KOPT-K1 (cell line): Measurements from ENCODE around the gene SULT2B1.

Source experiments
- H3K27ac ChIP-seq: fragments of 200-600 bp; sonication (generic); 2 replicates; pipeline ENCODE4 v1.5.1; 2016; ENCODE audit warnings: antibody characterized with exemption, mild to moderate bottlenecking, low read depth, low read length; ENCODE audit not compliant: poor library complexity, severe bottlenecking
- H3K36me3 ChIP-seq: fragments of 200-600 bp; sonication (generic); 2 replicates; pipeline ENCODE4 v1.5.1; 2017; ENCODE audit warnings: antibody characterized with exemption, mild to moderate bottlenecking, low read length, moderate library complexity; ENCODE audit not compliant: insufficient read depth
- H3K9me3 ChIP-seq: fragments of 200-600 bp; sonication (generic); 2 replicates; pipeline ENCODE4 v1.5.1; 2017; ENCODE audit warnings: antibody characterized with exemption, low read length, mild to moderate bottlenecking; ENCODE audit not compliant: insufficient read depth, poor library complexity, severe bottlenecking

Gene SULT2B1

GRCh38 chr19:48551437-48552302 lies at the start of gene SULT2B1:
Gene SULT2B1 (plus strand): TSS chr19:48552172. CDS start chr19:48552253, 81 bp downstream.
- H3K27ac ChIP-seq = no peak within 1 kb of the TSS
- no peaks in the 10 kb centered on the region for H3K36me3 ChIP-seq
- no peaks in the 10 kb centered on the region for H3K9me3 ChIP-seq

- Histone ChIP-seq H3K9me3 (no peaks in the 10 kb centered on the region), H3K27ac (no peak overlapping the region), H3K36me3 (no peaks in the 10 kb centered on the region)
Observed at GRCh38 chr19:48502350-48503018, 49.5 kb upstream of the SULT2B1 start.

GRCh38 chr19:48506138-48506733 lies 45.7 kb upstream of the SULT2B1 start:
- Histone ChIP-seq H3K36me3 (no peaks in the 10 kb centered on the region), H3K27ac (no peak overlapping the region), H3K9me3 (no peaks in the 10 kb centered on the region)

GRCh38 chr19:48507911-48508439 lies 44.0 kb upstream of the SULT2B1 start:
- no peaks in the 10 kb centered on the region for H3K9me3 ChIP-seq
- H3K27ac ChIP-seq = no peak overlapping the region
- H3K36me3 ChIP-seq = no peaks in the 10 kb centered on the region

GRCh38 chr19:48508729-48509411 lies 43.1 kb upstream of the SULT2B1 start:
- no peak overlapping the region for H3K27ac ChIP-seq
- H3K9me3 ChIP-seq = no peaks in the 10 kb centered on the region
- H3K36me3 ChIP-seq = no peaks in the 10 kb centered on the region

GRCh38 chr19:48509467-48510194 lies 42.3 kb upstream of the SULT2B1 start:
- no peaks in the 10 kb centered on the region for H3K9me3 ChIP-seq
- H3K36me3 ChIP-seq = no peaks in the 10 kb centered on the region
- no peak overlapping the region for H3K27ac ChIP-seq

- H3K36me3 ChIP-seq = no peaks in the 10 kb centered on the region
Observed at GRCh38 chr19:48510421-48511268, 41.3 kb upstream of the SULT2B1 start.

GRCh38 chr19:48511321-48511731 lies 40.6 kb upstream of the SULT2B1 start:
- no peak overlapping the region for H3K27ac ChIP-seq
- no peaks in the 10 kb centered on the region for H3K36me3 ChIP-seq
- no peaks in the 10 kb centered on the region for H3K9me3 ChIP-seq

More at GRCh38 chr19:48510421-48511268, 41.3 kb upstream of the SULT2B1 start:
- no peaks in the 10 kb centered on the region for H3K9me3 ChIP-seq
- no peak overlapping the region for H3K27ac ChIP-seq

GRCh38 chr19:48511800-48512503 lies 40.0 kb upstream of the SULT2B1 start, which contains the start of gene LMTK3:
Gene LMTK3 (minus strand): TSS chr19:48511835. CDS start chr19:48511576, 259 bp downstream.
- Histone ChIP-seq H3K9me3 (no peaks in the 10 kb centered on the region), H3K36me3 (no peaks in the 10 kb centered on the region), H3K27ac (no peak within 1 kb of the TSS)

GRCh38 chr19:48512504-48513288 lies 39.3 kb upstream of the SULT2B1 start:
- Histone ChIP-seq H3K27ac (no peak overlapping the region), H3K36me3 (no peaks in the 10 kb centered on the region), H3K9me3 (no peaks in the 10 kb centered on the region)

GRCh38 chr19:48513289-48514122 lies 38.5 kb upstream of the SULT2B1 start:
- Histone ChIP-seq H3K9me3 (no peaks in the 10 kb centered on the region), H3K36me3 (no peaks in the 10 kb centered on the region), H3K27ac (peak overlapping the region; percentile 26)

- H3K27ac ChIP-seq = no peak overlapping the region
- no peaks in the 10 kb centered on the region for H3K9me3 ChIP-seq
- H3K36me3 ChIP-seq = no peaks in the 10 kb centered on the region
Observed at GRCh38 chr19:48514123-48514458, 37.9 kb upstream of the SULT2B1 start.
